GM19395 (cell line): ENCODE results near the gene VPS37B.

ENCODE experiments used
- ATAC-seq: cut with Tn5 transposase; IDR thresholded peaks from one replicate; pipeline ENCODE4 v1.9.1; 2021; ENCODE audit warnings: mild to moderate bottlenecking, moderate library complexity; ENCODE audit not compliant: unreplicated experiment

Gene VPS37B

GRCh38 chr12:122820138-122820537 lies 75.8 kb downstream of the VPS37B start:
- no peak for ATAC-seq

GRCh38 chr12:122819209-122819785 lies 76.6 kb downstream of the VPS37B start:
- no peak for ATAC-seq
